Hepatocyte (in vitro differentiated cells): ENCODE data around the gene DUSP8.

ENCODE experiments used
- EZH2phosphoT487 ChIP-seq: fragments of 200-600 bp; sonication (generic); IDR thresholded peaks from one replicate; pipeline ENCODE4 v1.6.1; 2018; ENCODE audit warnings: antibody characterized with exemption, mild to moderate bottlenecking, low read depth, moderate library complexity; ENCODE audit not compliant: unreplicated experiment, severe bottlenecking
- TF ChIP-seq, protein P1 (sequence below): fragments of 200-600 bp; sonication (generic); IDR thresholded peaks from 2 replicates; pipeline ENCODE4 v1.5.1; 2016; ENCODE audit warnings: antibody characterized with exemption, mild to moderate bottlenecking; ENCODE audit not compliant: poor library complexity

GRCh38 chr11:1536065-1536843 is 35.8 kb downstream of the DUSP8 start:
- TF ChIP-seq, protein P1, sequence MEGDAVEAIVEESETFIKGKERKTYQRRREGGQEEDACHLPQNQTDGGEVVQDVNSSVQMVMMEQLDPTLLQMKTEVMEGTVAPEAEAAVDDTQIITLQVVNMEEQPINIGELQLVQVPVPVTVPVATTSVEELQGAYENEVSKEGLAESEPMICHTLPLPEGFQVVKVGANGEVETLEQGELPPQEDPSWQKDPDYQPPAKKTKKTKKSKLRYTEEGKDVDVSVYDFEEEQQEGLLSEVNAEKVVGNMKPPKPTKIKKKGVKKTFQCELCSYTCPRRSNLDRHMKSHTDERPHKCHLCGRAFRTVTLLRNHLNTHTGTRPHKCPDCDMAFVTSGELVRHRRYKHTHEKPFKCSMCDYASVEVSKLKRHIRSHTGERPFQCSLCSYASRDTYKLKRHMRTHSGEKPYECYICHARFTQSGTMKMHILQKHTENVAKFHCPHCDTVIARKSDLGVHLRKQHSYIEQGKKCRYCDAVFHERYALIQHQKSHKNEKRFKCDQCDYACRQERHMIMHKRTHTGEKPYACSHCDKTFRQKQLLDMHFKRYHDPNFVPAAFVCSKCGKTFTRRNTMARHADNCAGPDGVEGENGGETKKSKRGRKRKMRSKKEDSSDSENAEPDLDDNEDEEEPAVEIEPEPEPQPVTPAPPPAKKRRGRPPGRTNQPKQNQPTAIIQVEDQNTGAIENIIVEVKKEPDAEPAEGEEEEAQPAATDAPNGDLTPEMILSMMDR = no peak
- no peak for TF ChIP-seq EZH2phosphoT487
